NCI-H2107 treated with DMSO at 0.1 percent for 48 hours (cell line): ENCODE results near the gene MEOX2.
A peak's percentile ranks its signal among the peaks of the same experiment; 100 is the strongest.

Experiments
- DNase-seq: peaks from one replicate; lab custom pipeline; 2025; ENCODE audit not compliant: unreplicated experiment; lab: John Stamatoyannopoulos, UW

Gene MEOX2

GRCh38 chr7:15618275-15618674, 68.2 kb downstream of the MEOX2 start:
- no peak for DNase-seq

DNA sequence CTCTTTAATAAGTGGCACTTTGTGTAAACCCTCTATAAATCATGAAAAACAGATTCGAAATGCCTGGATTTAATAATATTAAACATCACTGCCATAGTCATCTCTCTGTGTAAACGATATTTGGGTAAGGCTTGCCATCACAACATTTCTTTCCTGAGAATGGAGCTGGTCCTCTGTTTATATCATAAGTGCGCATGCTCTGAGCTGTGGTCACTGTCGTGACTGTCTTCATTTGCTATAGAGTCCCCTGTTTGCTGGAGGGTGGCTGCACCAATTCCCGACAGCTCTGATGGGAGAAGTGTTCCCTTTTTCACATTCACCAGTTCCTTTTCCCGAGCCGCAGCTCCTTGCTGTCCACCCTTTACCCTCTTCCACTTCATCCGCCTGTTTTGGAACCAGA, 74.3 kb downstream of the MEOX2 start:
- DNase-seq: no peak

DNA sequence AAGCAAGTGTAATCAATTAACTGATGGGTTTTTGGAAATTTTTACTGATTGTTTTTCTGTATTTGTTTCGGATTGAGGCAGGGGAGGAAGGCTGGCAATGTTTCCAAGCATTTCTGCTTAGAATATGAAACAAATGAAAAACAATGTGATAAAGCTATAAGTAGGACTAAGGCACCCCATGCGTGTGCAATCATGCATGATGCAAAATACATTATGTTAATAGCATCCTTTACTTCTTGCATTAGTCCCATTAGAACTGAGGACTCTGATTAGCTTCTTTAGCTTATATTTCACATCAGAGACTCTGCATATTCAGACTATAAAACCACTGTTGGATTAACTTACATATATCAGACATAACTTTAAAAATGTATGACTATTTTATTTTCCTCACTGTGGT, 76.0 kb downstream of the MEOX2 start:
- DNase-seq: no peak

DNA sequence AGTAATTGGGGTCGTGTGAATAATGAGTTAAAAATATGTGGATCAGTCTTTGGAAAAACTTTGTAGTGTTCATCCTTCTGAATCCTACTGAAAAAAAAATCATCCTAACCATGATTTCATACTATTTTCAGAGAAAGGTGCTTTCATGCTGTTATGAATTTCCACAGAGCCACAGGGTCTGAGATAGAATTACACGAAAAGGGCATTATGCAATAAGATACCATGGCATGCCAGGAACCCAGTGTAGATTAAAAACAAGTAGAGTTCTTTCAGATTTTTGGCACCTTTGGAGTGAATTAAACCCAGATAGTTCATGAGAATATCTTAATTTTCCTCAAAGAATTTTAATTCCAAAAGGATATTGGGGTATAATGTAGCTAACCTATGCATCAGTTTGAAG, 77.2 kb downstream of the MEOX2 start:
- peak; percentile 86 for DNase-seq

- DNase-seq: no peak
Observed at GRCh38 chr7:15607529-15608210, 78.8 kb downstream of the MEOX2 start.

GRCh38 chr7:15606561-15606960, 79.9 kb downstream of the MEOX2 start:
- DNase-seq: no peak

- DNase-seq: no peak
Observed at GRCh38 chr7:15604166-15604565, 82.3 kb downstream of the MEOX2 start.

- no peak for DNase-seq
Observed at GRCh38 chr7:15603124-15603523, 83.4 kb downstream of the MEOX2 start.

DNA sequence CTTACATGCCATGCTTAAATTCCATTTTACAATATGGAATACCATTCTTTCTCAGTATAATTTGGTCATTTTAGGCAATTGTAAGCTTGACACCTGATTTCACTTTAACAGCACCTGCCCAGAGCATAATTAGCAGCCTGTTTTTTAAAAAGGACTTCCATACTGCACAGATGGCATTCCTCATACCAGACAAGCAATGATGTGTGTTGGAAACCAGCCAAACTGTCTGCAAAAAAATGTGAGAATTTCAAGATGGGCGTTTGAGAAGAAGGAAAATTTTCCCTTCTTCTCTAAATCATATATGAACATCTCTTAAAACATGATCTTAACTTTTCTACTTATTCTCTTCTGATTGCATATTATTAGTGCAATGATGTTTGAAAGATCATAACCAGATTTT, 84.2 kb downstream of the MEOX2 start:
- peak; percentile 27 for DNase-seq

DNA sequence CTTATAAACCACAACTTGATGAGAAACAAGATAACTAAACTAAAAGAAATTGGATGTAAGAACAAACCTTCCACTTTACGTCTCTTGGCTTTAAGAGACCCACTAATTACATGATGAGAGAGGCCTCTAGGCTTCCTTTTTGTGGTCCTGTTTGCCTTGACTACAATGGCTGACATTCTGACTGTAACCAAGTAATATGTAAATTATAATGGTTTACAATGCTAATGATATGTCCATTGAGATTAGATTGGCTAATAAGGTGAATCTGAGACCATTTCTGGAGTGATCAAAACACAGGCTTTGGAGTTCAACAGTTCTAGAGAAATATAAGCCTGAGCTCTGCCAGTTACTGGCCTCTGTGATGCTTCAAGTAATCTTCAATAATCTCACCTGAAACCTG, 85.3 kb downstream of the MEOX2 start:
- DNase-seq: no peak

GRCh38 chr7:15600298-15600697, 86.2 kb downstream of the MEOX2 start:
- no peak for DNase-seq

DNA sequence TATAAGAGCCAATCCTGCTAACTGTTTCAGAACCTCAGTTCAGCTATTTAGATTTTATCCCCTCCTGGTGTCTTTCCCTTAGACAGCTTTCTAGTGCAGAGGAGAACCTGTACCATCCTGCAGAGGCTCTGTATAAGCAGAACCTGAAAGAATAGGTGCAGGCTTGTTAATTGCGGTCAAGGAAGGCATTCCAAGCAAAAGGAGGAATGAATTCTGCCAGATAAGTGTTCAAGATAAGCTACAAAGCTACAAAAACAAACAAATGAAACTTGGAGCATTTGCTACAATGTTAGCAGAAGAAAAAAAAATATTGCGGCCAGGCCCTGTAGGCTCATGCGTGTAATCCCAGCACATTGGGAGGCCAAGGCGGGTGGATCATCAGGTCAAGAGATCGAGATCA, 92.0 kb downstream of the MEOX2 start:
- DNase-seq: no peak

- DNase-seq: peak; percentile 40
Observed at GRCh38 chr7:15593382-15593781, 93.1 kb downstream of the MEOX2 start.

DNA sequence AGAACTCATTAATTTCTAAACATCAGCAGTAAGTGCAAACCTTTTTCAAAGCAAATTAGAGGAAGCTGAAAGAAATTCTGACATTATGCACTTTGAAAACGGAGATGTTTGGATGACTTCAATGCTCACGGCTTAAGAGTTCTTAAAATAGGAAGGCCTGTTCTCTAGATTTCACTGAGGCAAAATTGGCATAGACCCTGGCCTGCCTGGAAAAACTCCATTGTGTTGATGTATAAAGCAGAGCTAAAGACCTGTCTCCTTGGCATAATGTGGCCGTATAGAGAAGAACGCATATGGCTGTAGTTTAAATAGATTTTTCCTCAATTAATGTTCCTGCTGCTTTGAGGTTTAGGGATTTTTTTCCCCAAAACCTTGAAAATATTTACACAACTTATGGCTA, 100.2 kb downstream of the MEOX2 start:
- no peak for DNase-seq

DNA sequence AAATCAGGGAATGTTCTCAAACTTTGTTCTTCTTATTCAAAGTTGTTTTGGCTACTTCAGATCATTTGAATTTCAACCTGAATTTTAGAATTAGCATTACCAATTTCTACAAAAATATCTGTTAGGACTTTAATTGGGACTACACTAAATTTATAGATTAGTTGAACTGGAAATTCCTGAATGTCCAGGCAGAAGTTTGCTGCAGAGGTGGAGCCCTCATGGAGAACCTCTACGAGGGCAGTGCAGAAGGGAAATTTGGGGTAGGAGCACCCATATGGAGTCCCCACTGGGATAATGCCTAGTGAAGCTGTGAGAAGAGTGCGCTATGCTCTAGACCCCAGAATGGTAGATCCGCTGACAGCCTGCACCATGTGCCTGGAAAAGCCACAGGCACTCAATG, 101.9 kb downstream of the MEOX2 start:
- DNase-seq: no peak

- no peak for DNase-seq
Observed at GRCh38 chr7:15582773-15583172, 103.7 kb downstream of the MEOX2 start.

DNA sequence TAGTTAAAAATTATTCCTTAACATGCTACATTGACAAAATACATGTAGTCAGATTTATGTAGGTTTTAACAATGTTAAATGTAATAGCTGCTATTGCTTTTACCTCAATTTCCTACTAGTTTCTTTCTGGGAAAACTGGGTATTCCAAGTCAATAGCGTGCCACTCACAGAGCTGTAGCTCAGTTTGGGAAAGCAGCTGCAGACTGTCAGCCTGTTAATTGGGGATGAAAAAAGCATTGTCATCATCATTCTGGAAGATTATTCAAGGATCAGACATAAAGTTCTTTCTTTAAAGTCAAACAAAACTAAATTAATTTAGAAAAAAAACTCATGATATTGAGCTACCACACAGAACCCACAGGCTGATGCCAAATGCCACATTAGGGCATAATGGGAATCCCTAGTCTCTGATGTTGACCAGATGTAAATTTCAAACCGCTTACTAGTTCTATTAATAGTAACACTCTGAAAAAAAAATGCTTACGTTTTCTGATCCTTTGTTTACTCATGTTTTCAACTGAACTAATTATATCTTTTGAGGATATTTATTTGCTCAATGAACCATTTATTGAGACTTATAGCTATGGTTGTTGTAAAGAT, 105.0 kb downstream of the MEOX2 start:
- no peak for DNase-seq

- no peak for DNase-seq
Observed at GRCh38 chr7:15580604-15581351, 105.7 kb downstream of the MEOX2 start.

DNA sequence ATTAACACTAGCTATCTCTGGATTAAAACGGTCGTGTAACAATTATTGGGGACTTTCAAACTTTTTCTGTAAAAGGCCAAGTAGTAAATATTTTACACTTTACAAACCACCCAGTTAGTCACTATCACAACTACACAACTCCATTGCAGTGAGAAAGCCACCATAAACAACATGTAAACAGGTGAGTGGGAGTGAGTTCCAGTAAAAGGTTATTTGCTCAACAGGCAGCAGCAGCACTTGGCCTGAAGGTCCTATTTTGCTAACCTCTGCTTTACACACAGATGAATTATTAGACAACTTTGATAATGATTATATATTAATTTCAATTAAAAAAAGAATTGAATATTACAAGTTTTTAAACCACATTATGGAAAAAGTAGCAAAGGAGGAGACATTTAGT, 108.9 kb downstream of the MEOX2 start:
- DNase-seq: no peak

DNA sequence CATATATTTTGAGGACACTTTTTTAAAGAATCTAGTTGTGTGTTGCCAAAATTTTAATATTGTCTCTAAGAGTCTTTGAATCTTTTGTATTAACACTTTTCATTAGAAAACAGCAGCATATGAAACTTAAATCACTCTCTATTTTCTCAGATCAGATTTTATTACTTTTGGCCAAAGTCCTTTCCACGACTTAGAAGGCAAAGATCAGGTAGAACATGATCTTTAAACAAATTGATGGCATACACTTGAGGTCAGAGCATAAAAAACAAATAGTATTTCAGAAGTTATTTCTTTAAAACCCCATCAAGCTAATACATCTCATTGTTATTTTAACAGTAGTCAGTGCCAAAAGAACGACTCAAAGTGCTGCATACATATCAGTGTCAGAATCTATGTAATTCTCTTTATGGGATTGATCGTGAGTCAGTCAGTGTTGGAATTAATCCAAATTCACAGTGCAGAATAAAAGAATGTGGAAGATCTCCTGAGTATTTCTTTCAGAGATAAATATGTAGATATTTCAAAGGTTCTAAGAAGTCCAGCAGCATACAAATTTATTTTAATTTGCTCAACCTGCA, 115.1 kb downstream of the MEOX2 start:
- DNase-seq: no peak

- no peak for DNase-seq
Observed at GRCh38 chr7:15567652-15568051, 118.8 kb downstream of the MEOX2 start.

- no peak for DNase-seq
Observed at GRCh38 chr7:15567036-15567435, 119.4 kb downstream of the MEOX2 start.
